ENCODE data around the gene GRM4.

- TF ChIP-seq SREBF2 (IDR thresholded peaks at IDR 0.05; ENCODE audit: low read length) (no peak), CTCF (IDR thresholded peaks at IDR 0.05 in 2 of 3, conservative IDR thresholded peaks at IDR 0.05 in 1 of 3; ENCODE audit: control insufficient read depth in 2 of 3, extremely low read depth in 1 of 3, insufficient read depth in 1 of 3, low read depth in 3 of 3, low read length in 3 of 3) (no peak), BCL11A (IDR thresholded peaks at IDR 0.05; ENCODE audit: low read depth, low read length) (no peak), CBFB (IDR thresholded peaks at IDR 0.05; ENCODE audit: low read depth) (no peak), POLR2A (IDR thresholded peaks at IDR 0.05; ENCODE audit: low read depth, low read length) (no peak), ZNF24 (IDR thresholded peaks at IDR 0.05) (no peak), MYC (IDR thresholded peaks at IDR 0.05; ENCODE audit: insufficient read depth, insufficient read length, insufficient replicate concordance, low read length, severe bottlenecking) (no peak), CBX5 (IDR thresholded peaks at IDR 0.05; ENCODE audit: low read depth) (no peak), ELK1 (IDR thresholded peaks at IDR 0.05; ENCODE audit: low read depth, low read length) (no peak), E4F1 (IDR thresholded peaks at IDR 0.05; ENCODE audit: borderline replicate concordance, partially characterized antibody) (no peak)
These were observed 125.6 kb downstream of the GRM4 start for GRCh38 chr6:34020278-34020677.

Measured in GM12878 (cell line).